ENCODE data around the gene ACVR1C.

DNA sequence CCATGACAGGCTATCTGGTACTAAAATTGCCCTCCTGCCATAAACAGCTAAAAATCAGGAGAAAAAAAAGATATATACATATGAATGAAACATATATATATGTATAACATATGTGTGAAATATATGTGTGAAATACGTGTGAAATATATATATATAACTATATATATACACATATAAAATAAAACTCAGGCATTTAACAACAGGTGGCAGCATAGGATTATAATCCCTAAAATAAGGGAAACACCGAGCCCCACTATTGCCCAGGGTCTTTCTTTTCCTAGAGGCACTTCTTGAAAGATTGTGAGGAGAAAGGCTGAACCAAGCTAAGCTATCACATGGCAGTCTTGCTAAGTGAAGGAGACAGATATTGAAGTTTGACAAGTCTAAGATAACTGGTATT lies 118.9 kb downstream of the ACVR1C start:
- TF ChIP-seq, protein P1, sequence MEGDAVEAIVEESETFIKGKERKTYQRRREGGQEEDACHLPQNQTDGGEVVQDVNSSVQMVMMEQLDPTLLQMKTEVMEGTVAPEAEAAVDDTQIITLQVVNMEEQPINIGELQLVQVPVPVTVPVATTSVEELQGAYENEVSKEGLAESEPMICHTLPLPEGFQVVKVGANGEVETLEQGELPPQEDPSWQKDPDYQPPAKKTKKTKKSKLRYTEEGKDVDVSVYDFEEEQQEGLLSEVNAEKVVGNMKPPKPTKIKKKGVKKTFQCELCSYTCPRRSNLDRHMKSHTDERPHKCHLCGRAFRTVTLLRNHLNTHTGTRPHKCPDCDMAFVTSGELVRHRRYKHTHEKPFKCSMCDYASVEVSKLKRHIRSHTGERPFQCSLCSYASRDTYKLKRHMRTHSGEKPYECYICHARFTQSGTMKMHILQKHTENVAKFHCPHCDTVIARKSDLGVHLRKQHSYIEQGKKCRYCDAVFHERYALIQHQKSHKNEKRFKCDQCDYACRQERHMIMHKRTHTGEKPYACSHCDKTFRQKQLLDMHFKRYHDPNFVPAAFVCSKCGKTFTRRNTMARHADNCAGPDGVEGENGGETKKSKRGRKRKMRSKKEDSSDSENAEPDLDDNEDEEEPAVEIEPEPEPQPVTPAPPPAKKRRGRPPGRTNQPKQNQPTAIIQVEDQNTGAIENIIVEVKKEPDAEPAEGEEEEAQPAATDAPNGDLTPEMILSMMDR (IDR thresholded peaks at IDR 0.05): no peak
- TF ChIP-seq POLR2A (IDR thresholded peaks at IDR 0.05): no peak

All from testis (tissue), 2 donors.